Measurements from ENCODE around the gene TRIM59.
"Not testable (repeated sequence)": the region's sequence is repeated elsewhere in the genome, so short reads cannot be mapped to it uniquely, and the experiment has no call there.

TRIM59 gene

GRCh38 chr3:160455846-160456245 lies 6.3 kb upstream of the TRIM59 start:
- no peak for DNase-seq

DNA sequence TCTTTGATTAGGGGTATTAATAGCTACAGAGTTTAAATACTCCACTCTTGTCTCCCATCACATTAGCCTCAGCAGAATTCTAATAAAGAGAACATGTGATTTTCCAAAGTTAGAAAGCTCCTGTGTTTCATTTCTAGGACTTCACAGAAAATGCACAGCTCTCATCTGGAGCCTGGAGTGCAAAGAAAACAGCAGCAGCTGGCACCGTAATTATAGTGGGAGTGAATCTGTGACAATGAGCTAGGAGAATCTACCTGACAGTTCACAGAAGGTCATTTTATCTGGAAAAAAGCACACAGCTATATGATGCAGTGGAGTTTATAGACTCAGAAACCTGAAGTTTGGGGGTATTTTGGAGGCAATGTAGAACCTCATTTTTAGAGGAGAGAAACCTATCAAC lies 5.4 kb upstream of the TRIM59 start:
- DNase-seq, result no peak

DNA sequence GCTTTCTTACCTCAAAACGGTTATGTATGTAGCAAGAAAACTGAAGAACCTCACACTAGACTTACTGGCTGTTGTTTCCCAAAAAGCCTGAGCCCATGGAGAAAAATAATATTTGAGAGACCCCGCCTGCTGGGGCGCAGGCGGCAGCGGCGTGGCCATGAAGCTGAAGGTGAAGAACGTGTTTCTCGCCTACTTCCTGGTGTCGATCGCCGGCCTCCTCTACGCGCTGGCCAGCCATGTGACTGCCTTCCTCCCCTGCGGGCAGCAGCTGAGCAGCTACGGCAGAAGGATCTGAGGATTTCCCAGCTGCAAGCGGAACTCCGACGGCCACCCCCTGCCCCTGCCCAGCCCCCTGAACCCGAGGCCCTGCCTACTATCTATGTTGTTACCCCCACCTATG lies 2.7 kb upstream of the TRIM59 start:
- not testable (repeated sequence) for DNase-seq

GRCh38 chr3:160451602-160452001 lies 2.0 kb upstream of the TRIM59 start:
- DNase-seq, result no peak

- DNase-seq, result no peak
Observed at GRCh38 chr3:160450846-160451245, 1.3 kb upstream of the TRIM59 start.

DNA sequence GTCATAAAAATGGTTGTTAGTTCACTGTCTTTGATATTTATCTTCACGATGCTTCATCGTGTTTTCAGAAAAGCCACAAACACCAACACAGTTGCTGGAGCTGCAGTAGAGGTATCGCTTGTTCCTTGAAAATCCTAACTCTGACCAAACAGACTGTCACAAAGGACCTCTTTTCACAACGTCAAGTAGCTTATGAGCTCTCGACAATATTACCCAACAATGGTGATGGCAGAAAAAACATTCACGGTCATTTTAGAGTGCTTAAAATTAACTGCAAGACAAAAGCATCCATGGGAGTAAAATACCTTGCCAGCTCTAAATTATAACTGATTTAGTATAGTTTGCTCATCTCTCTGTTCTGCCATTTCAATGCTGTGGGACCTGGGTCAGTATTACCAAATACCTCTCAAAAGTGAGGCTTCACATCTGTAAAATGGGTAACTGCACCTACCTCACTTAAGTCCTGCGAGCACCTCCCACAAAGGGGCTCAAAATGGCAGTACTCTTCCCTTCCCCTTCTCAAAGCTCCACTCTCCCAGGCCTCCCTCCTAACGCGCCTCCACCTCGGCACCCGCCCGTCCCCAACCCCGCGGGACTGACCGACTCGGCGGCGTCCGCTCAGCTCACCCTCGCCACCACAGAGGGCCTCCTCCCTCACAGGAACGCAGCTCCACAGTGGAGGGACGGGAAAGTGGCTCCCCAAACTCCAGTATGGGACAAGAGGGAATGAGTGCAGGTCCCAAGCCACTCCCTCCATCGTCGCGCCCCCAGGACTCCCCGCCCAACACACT lies 546 bp downstream of the TRIM59 start:
- DNase-seq, result peak; percentile 38 to 40

- peak in 1 of 2 donors; percentile 7 for DNase-seq
Observed at GRCh38 chr3:160447544-160447943, 2.0 kb downstream of the TRIM59 start.

DNA sequence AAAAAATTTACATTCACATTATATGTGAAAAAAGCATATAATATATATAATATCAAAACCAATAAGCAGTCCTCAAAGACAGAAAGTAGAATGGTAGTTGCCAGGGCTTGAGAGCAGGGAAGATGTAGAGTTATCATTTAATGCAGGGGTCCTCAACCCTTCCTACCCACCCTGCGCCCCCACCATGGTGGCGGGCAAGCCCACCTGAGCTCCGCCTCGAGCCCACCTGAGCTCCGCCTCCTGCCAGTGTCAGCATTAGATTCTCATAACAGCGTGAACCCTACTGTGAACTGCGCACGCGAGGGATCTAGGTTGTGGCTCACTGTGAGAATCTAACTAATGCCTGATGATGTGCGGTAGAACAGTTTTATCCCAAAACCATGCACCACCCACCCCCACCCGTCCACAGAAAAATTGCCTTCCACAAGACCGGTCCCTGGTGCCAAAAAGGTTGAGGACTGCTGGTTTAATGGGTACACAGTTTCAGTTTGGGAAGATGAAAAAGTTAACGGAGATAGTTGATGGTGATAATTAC lies 3.0 kb downstream of the TRIM59 start:
- DNase-seq, result no peak

GRCh38 chr3:160445854-160446253 lies 3.7 kb downstream of the TRIM59 start:
- DNase-seq, result no peak

DNA sequence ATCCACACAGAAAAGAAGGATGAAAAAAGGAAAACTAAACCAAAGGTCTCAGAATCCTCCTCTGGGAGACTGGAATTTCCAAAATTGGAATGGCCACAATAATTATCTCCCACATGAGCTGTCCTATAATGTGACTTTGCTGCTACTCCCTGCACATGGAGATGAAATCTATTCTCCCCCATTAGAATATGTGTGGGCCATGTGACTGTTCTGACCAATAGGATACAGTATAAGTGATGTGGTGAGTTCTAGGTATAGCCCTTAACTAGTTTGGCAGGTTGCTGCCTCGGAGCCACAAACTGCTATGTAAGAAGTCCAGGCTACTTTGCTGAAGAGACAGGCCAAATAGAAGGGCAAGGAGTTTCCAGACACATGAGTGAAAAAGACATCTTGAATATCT lies 5.2 kb downstream of the TRIM59 start:
- DNase-seq, result no peak

DNA sequence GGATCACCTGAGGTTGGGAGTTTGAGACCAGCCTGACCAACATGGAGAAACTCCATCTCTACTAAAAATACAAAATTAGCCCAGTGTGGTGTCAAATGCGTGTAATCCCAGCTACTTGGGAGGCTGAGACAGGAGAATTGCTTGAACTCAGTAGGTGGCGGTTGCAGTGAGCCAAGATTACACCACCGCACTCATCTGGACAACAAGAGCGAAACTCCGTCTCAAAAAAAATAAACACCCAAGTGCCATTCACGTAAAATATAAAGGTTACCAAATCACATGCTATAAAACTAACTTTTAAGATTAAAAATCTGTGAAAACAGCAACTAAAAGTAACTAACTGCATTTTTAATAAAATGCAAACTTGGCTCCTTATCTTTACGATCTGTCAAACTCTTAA lies 8.9 kb downstream of the TRIM59 start:
- DNase-seq, result no peak

DNA sequence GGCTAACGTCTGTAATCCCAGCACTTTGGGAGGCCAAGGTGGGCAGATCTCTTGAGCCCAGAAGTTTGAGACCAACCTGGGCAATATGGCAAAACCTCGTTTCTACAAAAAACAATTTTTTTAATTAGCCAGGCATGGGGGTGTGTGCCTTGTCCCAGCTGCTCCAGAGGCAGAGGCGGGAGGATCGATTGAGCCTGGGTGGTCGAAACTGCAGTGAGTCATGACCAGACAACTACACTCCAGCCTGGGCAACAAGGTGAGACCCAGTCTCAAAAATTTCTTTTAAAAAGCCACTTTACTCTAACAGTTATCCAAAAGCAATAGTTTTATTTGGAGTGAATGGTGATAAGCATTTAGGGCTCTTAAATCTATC lies 12.5 kb downstream of the TRIM59 start:
- DNase-seq, result no peak

DNA sequence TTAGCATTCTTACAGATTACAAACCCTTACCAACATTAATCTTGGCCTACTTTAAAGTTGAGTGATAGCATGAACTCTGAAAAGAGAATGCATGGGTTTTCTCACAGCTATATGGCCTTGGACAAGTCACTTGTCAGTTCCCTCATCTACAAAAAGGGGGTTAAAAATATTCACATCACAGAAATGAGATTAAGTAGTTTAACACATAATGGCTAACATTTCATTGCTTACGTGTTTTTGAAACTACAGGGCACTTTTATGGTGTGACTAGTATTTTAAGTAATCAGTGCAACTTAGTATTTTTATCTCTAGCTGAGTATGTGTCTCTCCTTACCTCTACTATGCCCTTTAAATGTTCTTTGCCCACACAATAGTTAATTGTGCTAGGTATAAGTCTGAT lies 13.8 kb downstream of the TRIM59 start:
- DNase-seq, result no peak

DNA sequence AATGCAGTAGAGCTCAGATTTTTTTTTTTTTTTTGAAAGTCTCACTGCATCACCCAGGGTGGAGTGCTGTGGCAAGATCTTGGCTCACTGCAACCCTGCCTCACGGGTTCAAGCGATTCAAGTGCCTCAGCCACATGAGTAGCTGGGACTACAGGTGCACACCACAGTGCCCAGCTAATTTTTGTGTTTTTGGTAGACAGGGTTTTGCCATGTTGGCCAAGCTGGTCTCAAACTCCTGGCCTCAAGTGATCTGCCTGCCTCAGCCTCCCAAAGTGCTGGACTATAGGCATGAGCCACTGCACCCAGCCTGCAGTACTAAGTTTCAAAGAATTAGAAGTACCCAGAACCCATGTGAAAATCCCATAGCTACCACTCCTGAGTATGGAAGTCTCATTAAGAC lies 14.5 kb downstream of the TRIM59 start:
- no peak for DNase-seq

GRCh38 chr3:160434071-160434470 lies 15.5 kb downstream of the TRIM59 start:
- no peak for DNase-seq

GRCh38 chr3:160427832-160428424 lies 21.7 kb downstream of the TRIM59 start:
- DNase-seq, result no peak

GRCh38 chr3:160417311-160417710 lies 32.3 kb downstream of the TRIM59 start:
- DNase-seq, result peak in 1 of 2 donors; percentile 1

DNA sequence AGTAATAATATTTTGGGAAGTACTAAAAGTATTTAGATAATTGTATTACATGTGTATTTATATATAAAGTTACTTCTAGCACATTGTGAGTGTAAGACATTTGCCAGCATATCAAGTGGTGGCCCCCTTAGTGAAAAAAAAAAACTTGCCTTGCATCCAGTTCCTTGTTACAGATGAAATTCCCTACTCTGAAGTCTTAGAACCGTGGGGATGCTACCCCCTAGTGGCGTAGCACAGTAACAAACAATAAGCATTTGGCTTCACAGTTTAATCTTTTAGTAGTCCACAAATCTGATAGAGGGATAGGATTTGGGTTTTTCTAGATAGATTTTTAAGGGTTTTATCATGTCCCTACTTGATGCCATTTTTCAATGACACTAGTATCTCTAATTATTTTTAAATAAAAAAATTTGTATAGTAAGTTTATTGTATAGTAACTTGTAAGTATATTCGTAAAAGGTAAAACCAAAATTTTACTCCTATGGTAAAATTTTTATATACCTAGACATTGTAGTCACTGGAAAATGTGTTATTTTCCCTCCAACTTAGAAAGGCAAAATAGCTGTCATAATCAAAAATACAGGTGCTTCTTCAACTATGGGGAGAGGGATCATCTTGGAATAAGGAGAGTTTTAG lies 35.9 kb downstream of the TRIM59 start:
- DNase-seq, result peak; percentile 80 to 81

GRCh38 chr3:160412477-160412876 lies 37.1 kb downstream of the TRIM59 start:
- DNase-seq, result peak in 1 of 2 donors; percentile 1

DNA sequence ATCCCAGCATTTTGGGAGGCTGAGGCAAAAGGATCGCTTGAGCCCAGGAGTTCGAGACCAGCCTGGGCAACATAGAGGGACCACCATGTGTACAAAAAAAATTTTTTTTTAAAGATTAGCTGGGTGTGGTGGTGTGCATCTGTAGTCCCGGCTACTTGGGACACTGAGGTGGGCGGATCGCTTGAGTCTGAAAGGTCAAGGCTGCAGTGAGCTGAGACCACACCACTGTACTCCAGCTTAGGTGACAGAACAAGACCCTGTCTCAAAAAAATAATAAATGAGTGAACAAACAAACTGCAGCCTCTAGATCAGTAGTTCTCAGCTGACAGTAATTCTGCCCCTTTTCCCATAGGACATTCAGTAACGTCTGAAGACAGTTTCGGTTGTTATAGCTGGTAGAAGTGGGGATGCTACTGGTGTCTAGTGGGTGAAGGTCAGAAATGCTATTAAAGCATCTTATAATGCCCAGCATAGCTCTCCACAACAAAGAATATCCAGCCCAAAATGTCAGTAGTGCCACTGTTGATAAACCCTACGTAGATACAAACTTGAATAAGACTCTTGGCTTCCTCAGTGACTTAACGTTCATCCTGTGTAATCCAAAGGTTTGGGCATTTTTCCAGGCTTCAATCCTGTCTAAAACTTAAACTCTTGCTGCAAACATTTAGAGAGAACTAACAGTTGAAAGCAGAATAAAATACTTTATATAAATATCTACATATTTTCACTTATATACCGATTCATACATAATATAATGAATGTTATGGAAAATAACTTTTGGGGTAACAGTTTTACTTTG lies 39.6 kb downstream of the TRIM59 start:
- peak in 1 of 2 donors; percentile 2 for DNase-seq

DNA sequence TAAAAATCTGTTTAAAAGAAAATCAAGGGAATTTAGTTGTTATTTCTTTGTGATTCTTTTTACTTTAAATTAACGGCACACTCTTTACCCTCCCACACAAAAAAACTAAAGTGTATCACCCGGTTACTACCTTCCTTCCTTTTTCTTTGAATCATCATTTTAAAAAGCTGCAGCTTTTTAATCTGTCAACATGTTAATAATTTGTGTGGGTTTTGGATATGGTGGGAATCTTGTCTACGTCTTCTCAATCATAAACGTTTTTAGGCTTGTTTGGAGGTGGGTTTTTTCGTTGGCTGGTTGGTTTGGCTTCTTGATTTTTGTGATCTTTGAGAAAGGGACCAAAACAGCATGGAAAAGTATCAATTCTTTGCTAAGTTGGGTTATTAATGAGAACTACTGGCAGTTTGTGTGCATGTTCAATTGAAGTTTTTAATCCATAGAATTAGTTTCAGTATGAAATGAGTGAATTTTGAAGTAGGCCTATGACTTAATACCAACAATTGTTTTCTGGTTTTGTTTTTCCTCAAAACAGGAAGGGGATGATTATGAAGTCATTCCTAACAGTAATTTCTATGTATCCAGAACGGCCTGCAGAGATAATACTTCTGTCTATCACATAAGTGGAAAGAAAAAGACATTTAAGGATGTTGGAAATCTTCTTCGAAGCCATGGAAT lies 45.7 kb downstream of the TRIM59 start:
- peak; percentile 1 to 29 for DNase-seq

GRCh38 chr3:160403028-160403545 lies 46.5 kb downstream of the TRIM59 start:
- peak in 1 of 2 donors; percentile 1 for DNase-seq
